Smooth muscle cell (in vitro differentiated cells): Measurements from ENCODE around the gene AHDC1. TPM values are rescaled to one million over a fixed set of nuclear protein-coding genes. Genes with fewer than 3 reads are reported as not detected.

Experiments used
- DNase-seq: peaks from one replicate; lab custom pipeline; 2025; ENCODE audit not compliant: unreplicated experiment; lab: John Stamatoyannopoulos, UW
- H2AFZ ChIP-seq: fragments of 200-600 bp; sonication (generic); 2 replicates; pipeline ENCODE4 v1.6.0; 2016; ENCODE audit warnings: antibody characterized with exemption, low read depth, mild to moderate bottlenecking
- H3F3A ChIP-seq: fragments of 200-600 bp; sonication (generic); 2 replicates; pipeline ENCODE4 v1.6.0; 2017; ENCODE audit warnings: antibody characterized with exemption, low read depth
- H3K27ac ChIP-seq: fragments of 200-600 bp; sonication (generic); 2 replicates; pipeline ENCODE4 v1.5.1; 2016; ENCODE audit warnings: low read depth, mild to moderate bottlenecking
- H3K27me3 ChIP-seq: fragments of 200-600 bp; sonication (generic); 2 replicates; pipeline ENCODE4 v1.6.1; 2016; ENCODE audit warnings: low read depth, mild to moderate bottlenecking
- H3K36me3 ChIP-seq: fragments of 200-600 bp; sonication (generic); 2 replicates; pipeline ENCODE4 v1.5.1; 2016; ENCODE audit warnings: low read depth
- H3K4me1 ChIP-seq: fragments of 200-600 bp; sonication (generic); 2 replicates; pipeline ENCODE4 v1.5.1; 2016; ENCODE audit warnings: low read depth
- H3K4me2 ChIP-seq: fragments of 200-600 bp; sonication (generic); 2 replicates; pipeline ENCODE4 v1.6.0; 2016; ENCODE audit warnings: mild to moderate bottlenecking
- H3K4me3 ChIP-seq: fragments of 200-600 bp; sonication (generic); 2 replicates; pipeline ENCODE4 v1.5.1; 2016; ENCODE audit warnings: mild to moderate bottlenecking
- H3K79me2 ChIP-seq: fragments of 200-600 bp; sonication (generic); 2 replicates; pipeline ENCODE4 v1.6.0; 2016; ENCODE audit warnings: low read depth, mild to moderate bottlenecking
- H3K9ac ChIP-seq: fragments of 200-600 bp; sonication (generic); 2 replicates; pipeline ENCODE4 v1.6.0; 2016; ENCODE audit warnings: low read depth
- H3K9me3 ChIP-seq: fragments of 200-600 bp; sonication (generic); replicated peaks from 2 replicates; pipeline ENCODE4 v1.5.1; 2016; ENCODE audit warnings: low read depth
- H4K20me1 ChIP-seq: fragments of 200-600 bp; sonication (generic); 2 replicates; pipeline ENCODE4 v1.6.0; 2016; ENCODE audit warnings: low read depth
- CTCF ChIP-seq: fragments of 200-600 bp; sonication (generic); IDR thresholded peaks from 2 replicates; pipeline ENCODE4 v1.5.1; 2017; ENCODE audit warnings: borderline replicate concordance, mild to moderate bottlenecking, antibody characterized with exemption; ENCODE audit not compliant: insufficient read depth, poor library complexity, severe bottlenecking
- WGBS: methylation state at CpG from one replicate; pipeline ENCODE4 v1.1.7; 2016; ENCODE audit warnings: low lambda C conversion rate; 5-methylcytosine and 5-hydroxymethylcytosine counted together
- polyA plus RNA-seq: library from polyadenylated mRNA; unstranded; fragments of >200 nt; fragmentation: Nextera tagmentation; extraction: Ambion mirVana; gene quantifications from 2 replicates; pipeline ENCODE4 v1.2.1, GENCODE V29; 2016
- total RNA-seq: library from RNA; depleted of rRNA; stranded (reverse); fragments of >200 nt; gene quantifications from 2 replicates; pipeline ENCODE4 v1.2.3, GENCODE V29; 2014

AHDC1 gene
- total and polyA plus RNA-seq, 2 experiments from 2014 or later = 12.2 TPM

GRCh38 chr1:27627061-27627460, 23.1 kb upstream of the AHDC1 start:
- Histone ChIP-seq H2AFZ (no peak overlapping the region), H3K4me1 (no peaks in the 10 kb centered on the region), H3K27ac (no peak overlapping the region), H3F3A (no peaks in the 10 kb centered on the region), H3K4me2 (no peak overlapping the region), H3K79me2 (no peaks in the 10 kb centered on the region), H4K20me1 (no peaks in the 10 kb centered on the region), H3K27me3 (no peaks in the 10 kb centered on the region), H3K9me3 (no peaks in the 10 kb centered on the region), H3K9ac (no peak overlapping the region), H3K4me3 (no peak overlapping the region), H3K36me3 (no peaks in the 10 kb centered on the region)
- WGBS = 96% methylated on average over 5 of the region's 5 CpGs
- no peak for DNase-seq
- TF ChIP-seq CTCF = no peak

GRCh38 chr1:27626031-27626935, 22.3 kb upstream of the AHDC1 start:
- H3K9me3 ChIP-seq = no peaks in the 10 kb centered on the region
- TF ChIP-seq CTCF = no peak
- no peak overlapping the region for H3K4me2 ChIP-seq
- H4K20me1 ChIP-seq = no peaks in the 10 kb centered on the region
- H3K9ac ChIP-seq = no peak overlapping the region
- no peak for DNase-seq
- 89% methylated on average over 11 of the region's 11 CpGs for WGBS
- H3K36me3 ChIP-seq = no peaks in the 10 kb centered on the region
- no peaks in the 10 kb centered on the region for H3F3A ChIP-seq
- H3K4me1 ChIP-seq = no peaks in the 10 kb centered on the region
- H2AFZ ChIP-seq = no peak overlapping the region
- no peak overlapping the region for H3K27ac ChIP-seq
- no peaks in the 10 kb centered on the region for H3K27me3 ChIP-seq
- H3K4me3 ChIP-seq = no peak overlapping the region
- no peaks in the 10 kb centered on the region for H3K79me2 ChIP-seq

GRCh38 chr1:27624467-27625178, 20.7 kb upstream of the AHDC1 start:
- no peak overlapping the region for H3K4me2 ChIP-seq
- no peaks in the 10 kb centered on the region for H3K79me2 ChIP-seq
- no peak overlapping the region for H3K9ac ChIP-seq
- no peaks in the 10 kb centered on the region for H3K4me1 ChIP-seq
- no peak overlapping the region for H3K27ac ChIP-seq
- H3K9me3 ChIP-seq = no peaks in the 10 kb centered on the region
- H3K27me3 ChIP-seq = no peaks in the 10 kb centered on the region
- H4K20me1 ChIP-seq = no peaks in the 10 kb centered on the region
- 71% methylated on average over 7 of the region's 7 CpGs for WGBS
- no peaks in the 10 kb centered on the region for H3F3A ChIP-seq
- no peak for DNase-seq
- no peak overlapping the region for H3K4me3 ChIP-seq
- H2AFZ ChIP-seq = no peak overlapping the region
- TF ChIP-seq CTCF = no peak
- H3K36me3 ChIP-seq = no peaks in the 10 kb centered on the region
